Suprapubic skin (tissue), 4 donors: ENCODE measurements around the gene S100A3.

Experiments used
- EP300 ChIP-seq: sonication (generic); formaldehyde crosslinking; IDR thresholded peaks from one replicate; pipeline ENCODE4 v1.6.1; 2017; ENCODE audit warnings: antibody characterized with exemption
- POLR2A ChIP-seq, 2 donors: fragments of 450-650 bp; IDR thresholded peaks; one replicate each; pipeline ENCODE4 v1.6.1; 2017; ENCODE audit warnings: antibody characterized with exemption in 2 of 2, mild to moderate bottlenecking in 2 of 2, moderate library complexity in 2 of 2
- POLR2AphosphoS5 ChIP-seq, 3 donors: sonication (generic); formaldehyde crosslinking; IDR thresholded peaks; one replicate each; pipeline ENCODE4 v1.6.1; 2017; ENCODE audit warnings: antibody characterized with exemption in 3 of 3
- TF ChIP-seq, protein P1 (sequence below), 2 donors: fragments of 200-600 bp in 1 of 2; fragments of 450-650 bp in 1 of 2; sonication (generic) in 1 of 2; IDR thresholded peaks; one replicate each; pipeline ENCODE4 v1.5.1; 2016 to 2019; ENCODE audit warnings: antibody characterized with exemption in 2 of 2, mild to moderate bottlenecking in 1 of 2, moderate library complexity in 1 of 2

DNA sequence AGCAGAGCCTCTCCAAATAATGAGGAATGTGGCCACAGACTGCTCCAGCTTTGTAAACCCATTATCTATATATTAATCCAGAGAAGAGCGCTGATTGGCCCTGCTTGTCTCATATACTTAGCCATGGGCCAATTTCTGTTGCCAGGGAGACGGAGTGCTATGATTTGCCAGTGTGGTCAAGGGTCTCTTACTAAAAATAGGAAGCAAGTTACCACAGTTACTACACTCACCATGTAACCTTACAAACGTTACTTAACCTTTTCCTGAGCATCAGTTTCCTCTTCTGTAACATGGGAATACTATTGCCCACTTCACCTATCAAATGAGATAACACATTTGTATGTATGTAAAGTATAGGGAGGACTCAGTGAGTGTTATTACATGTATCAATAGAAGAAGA, 24.3 kb upstream of the S100A3 start:
- TF ChIP-seq, protein P1, sequence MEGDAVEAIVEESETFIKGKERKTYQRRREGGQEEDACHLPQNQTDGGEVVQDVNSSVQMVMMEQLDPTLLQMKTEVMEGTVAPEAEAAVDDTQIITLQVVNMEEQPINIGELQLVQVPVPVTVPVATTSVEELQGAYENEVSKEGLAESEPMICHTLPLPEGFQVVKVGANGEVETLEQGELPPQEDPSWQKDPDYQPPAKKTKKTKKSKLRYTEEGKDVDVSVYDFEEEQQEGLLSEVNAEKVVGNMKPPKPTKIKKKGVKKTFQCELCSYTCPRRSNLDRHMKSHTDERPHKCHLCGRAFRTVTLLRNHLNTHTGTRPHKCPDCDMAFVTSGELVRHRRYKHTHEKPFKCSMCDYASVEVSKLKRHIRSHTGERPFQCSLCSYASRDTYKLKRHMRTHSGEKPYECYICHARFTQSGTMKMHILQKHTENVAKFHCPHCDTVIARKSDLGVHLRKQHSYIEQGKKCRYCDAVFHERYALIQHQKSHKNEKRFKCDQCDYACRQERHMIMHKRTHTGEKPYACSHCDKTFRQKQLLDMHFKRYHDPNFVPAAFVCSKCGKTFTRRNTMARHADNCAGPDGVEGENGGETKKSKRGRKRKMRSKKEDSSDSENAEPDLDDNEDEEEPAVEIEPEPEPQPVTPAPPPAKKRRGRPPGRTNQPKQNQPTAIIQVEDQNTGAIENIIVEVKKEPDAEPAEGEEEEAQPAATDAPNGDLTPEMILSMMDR (IDR thresholded peaks at IDR 0.05) = no peak
- TF ChIP-seq POLR2A (IDR thresholded peaks at IDR 0.05) = no peak
- no peak for TF ChIP-seq POLR2AphosphoS5 (IDR thresholded peaks at IDR 0.05)
- TF ChIP-seq EP300 = no peak
